Stimulated activated CD4-positive, alpha-beta T cell treated with anti-CD3 and anti-CD28 coated beads, Interleukin-12 subunit alpha, Interleukin-12 subunit beta, amount 100 ng/mL, for 48 hours (primary cell): ENCODE results near the gene PXMP4.

Experiments
- DNase-seq, 3 donors: peaks; one replicate each; pipeline ENCODE4 v3.0.0-alpha.2; 2020; ENCODE audit warnings: low read depth in 2 of 3, low spot score in 1 of 3

PXMP4 gene

GRCh38 chr20:33670715-33671499 is 49.2 kb downstream of the PXMP4 start:
- DNase-seq, result no peak

- DNase-seq, result no peak
Measured at GRCh38 chr20:33669873-33670640, 50.1 kb downstream of the PXMP4 start.

- no peak for DNase-seq
Measured at GRCh38 chr20:33669224-33669623, 50.9 kb downstream of the PXMP4 start.

GRCh38 chr20:33668466-33669155 is 51.5 kb downstream of the PXMP4 start:
- DNase-seq, result no peak

GRCh38 chr20:33667676-33668465 is 52.2 kb downstream of the PXMP4 start:
- peak; percentile 70 to 80 (median 75) for DNase-seq

GRCh38 chr20:33667245-33667675 is 52.9 kb downstream of the PXMP4 start:
- peak in 1 of 3 donors; percentile 40 for DNase-seq

GRCh38 chr20:33666293-33667244 is 53.5 kb downstream of the PXMP4 start, which contains the start of gene ACTL10:
Gene ACTL10 (plus strand): TSS chr20:33666943. CDS start chr20:33667498, 555 bp downstream.
- DNase-seq, result peak; percentile 81 to 87 (median 86)

- DNase-seq, result no peak
Measured at GRCh38 chr20:33664762-33665144, 55.4 kb downstream of the PXMP4 start.

GRCh38 chr20:33664085-33664761 is 55.9 kb downstream of the PXMP4 start:
- no peak for DNase-seq

- DNase-seq, result peak; percentile 63 to 84 (median 68)
Measured at GRCh38 chr20:33663161-33664084, 56.7 kb downstream of the PXMP4 start.

GRCh38 chr20:33662172-33662571 is 57.9 kb downstream of the PXMP4 start, which contains the start of gene C20orf144:
Gene C20orf144 (plus strand): TSS chr20:33662327. CDS start chr20:33662346, 19 bp downstream.
- no peak for DNase-seq

GRCh38 chr20:33660685-33661058 is 59.4 kb downstream of the PXMP4 start:
- no peak for DNase-seq

- no peak for DNase-seq
Measured at GRCh38 chr20:33660035-33660684, 60.0 kb downstream of the PXMP4 start.

- no peak for DNase-seq
Measured at GRCh38 chr20:33659341-33660034, 60.6 kb downstream of the PXMP4 start.

GRCh38 chr20:33658929-33659328 is 61.2 kb downstream of the PXMP4 start:
- DNase-seq, result no peak

- no peak for DNase-seq
Measured at GRCh38 chr20:33658510-33658909, 61.6 kb downstream of the PXMP4 start.

GRCh38 chr20:33657704-33658095 is 62.4 kb downstream of the PXMP4 start:
- DNase-seq, result no peak
